ENCODE data around the gene CGREF1.

The CGREF1 gene

GRCh38 chr2:27071277-27071989, 47.5 kb downstream of the CGREF1 start, which contains the start of gene OST4:
Gene OST4, minus strand, starts transcription at chr2:27071654.
- Histone ChIP-seq H4K20me1 (ENCODE audit: insufficient read depth, low read length) (no peaks in the 10 kb centered on the region), H3K27ac (ENCODE audit: low read length) (peak within 1 kb of the TSS; percentile 61; the same call in 1 of the 2 replicates), H3K4me2 (ENCODE audit: low read depth, low read length) (peak within 1 kb of the TSS; percentile 94), H3K36me3 (replicated peaks; ENCODE audit: insufficient read depth, low read length) (no peaks in the 10 kb centered on the region), H3K9ac (ENCODE audit: low read length) (peak within 1 kb of the TSS; percentile 88), H3K27me3 (replicated peaks; ENCODE audit: insufficient read depth, low read length) (no peaks in the 10 kb centered on the region), H3K9me3 (replicated peaks; ENCODE audit: insufficient read depth, low read length) (no peaks in the 10 kb centered on the region), H3F3A (ENCODE audit: insufficient read depth, low read length) (peaks cover 14% of the 10 kb centered on the region), H2AFZ (ENCODE audit: low read length) (peak within 1 kb of the TSS; percentile 78), H3K4me1 (ENCODE audit: low read length) (peaks cover 42% of the 10 kb centered on the region), H3K79me2 (ENCODE audit: low read length) (peaks cover 33% of the 10 kb centered on the region), H3K4me3 (ENCODE audit: low read length) (peak within 1 kb of the TSS; percentile 100), H3K9me2 (replicated peaks; ENCODE audit: insufficient read depth, low read length) (no peaks in the 10 kb centered on the region)
- TF ChIP-seq EZH2phosphoT487 (IDR thresholded peaks at IDR 0.05; ENCODE audit: low read length) (no peak), EZH2 (optimal IDR thresholded peaks at IDR 0.05; ENCODE audit: low read depth, low read length) (no peak), CTCF (IDR thresholded peaks at IDR 0.05; ENCODE audit: low read length) (peak; percentile 8; the same call in 1 of the 2 replicates)
- DNase-seq: peak; percentile 94

- TF ChIP-seq EZH2 (optimal IDR thresholded peaks at IDR 0.05; ENCODE audit: low read depth, low read length) (no peak), CTCF (IDR thresholded peaks at IDR 0.05; ENCODE audit: low read length) (no peak), EZH2phosphoT487 (IDR thresholded peaks at IDR 0.05; ENCODE audit: low read length) (no peak)
- peaks cover 36% of the 10 kb centered on the region for H3K4me1 ChIP-seq (ENCODE audit: low read length)
- peak overlapping the region; percentile 78 for H2AFZ ChIP-seq (ENCODE audit: low read length)
- no peaks in the 10 kb centered on the region for H3K9me3 ChIP-seq (replicated peaks; ENCODE audit: insufficient read depth, low read length)
- no peaks in the 10 kb centered on the region for H3K9me2 ChIP-seq (replicated peaks; ENCODE audit: insufficient read depth, low read length)
- peak overlapping the region; percentile 100 for H3K4me3 ChIP-seq (ENCODE audit: low read length)
- H3K4me2 ChIP-seq (ENCODE audit: low read depth, low read length): peak overlapping the region; percentile 90
- H3K27ac ChIP-seq (ENCODE audit: low read length): peak overlapping the region; percentile 61; the same call in 1 of the 2 replicates
- peaks cover 11% of the 10 kb centered on the region for H3F3A ChIP-seq (ENCODE audit: insufficient read depth, low read length)
- peak overlapping the region; percentile 88 for H3K9ac ChIP-seq (ENCODE audit: low read length)
- no peaks in the 10 kb centered on the region for H4K20me1 ChIP-seq (ENCODE audit: insufficient read depth, low read length)
- H3K27me3 ChIP-seq (replicated peaks; ENCODE audit: insufficient read depth, low read length): no peaks in the 10 kb centered on the region
- peaks cover 33% of the 10 kb centered on the region for H3K79me2 ChIP-seq (ENCODE audit: low read length)
- no peak for DNase-seq
- no peaks in the 10 kb centered on the region for H3K36me3 ChIP-seq (replicated peaks; ENCODE audit: insufficient read depth, low read length)
Observed at GRCh38 chr2:27070653-27071276, 48.2 kb downstream of the CGREF1 start.

GRCh38 chr2:27069961-27070618, 48.8 kb downstream of the CGREF1 start:
- no peak overlapping the region for H3K27ac ChIP-seq (ENCODE audit: low read length)
- H3K4me2 ChIP-seq (ENCODE audit: low read depth, low read length): peak overlapping the region; percentile 90
- H3K4me3 ChIP-seq (ENCODE audit: low read length): peak overlapping the region; percentile 100
- no peaks in the 10 kb centered on the region for H3K9me3 ChIP-seq (replicated peaks; ENCODE audit: insufficient read depth, low read length)
- DNase-seq: no peak
- H2AFZ ChIP-seq (ENCODE audit: low read length): no peak overlapping the region
- H3K79me2 ChIP-seq (ENCODE audit: low read length): peaks cover 33% of the 10 kb centered on the region
- H3K36me3 ChIP-seq (replicated peaks; ENCODE audit: insufficient read depth, low read length): no peaks in the 10 kb centered on the region
- peak overlapping the region; percentile 88 for H3K9ac ChIP-seq (ENCODE audit: low read length)
- no peak for TF ChIP-seq EZH2phosphoT487 (IDR thresholded peaks at IDR 0.05; ENCODE audit: low read length)
- TF ChIP-seq CTCF (IDR thresholded peaks at IDR 0.05; ENCODE audit: low read length): no peak
- TF ChIP-seq EZH2 (optimal IDR thresholded peaks at IDR 0.05; ENCODE audit: low read depth, low read length): no peak
- H3K27me3 ChIP-seq (replicated peaks; ENCODE audit: insufficient read depth, low read length): no peaks in the 10 kb centered on the region
- H3K4me1 ChIP-seq (ENCODE audit: low read length): peaks cover 29% of the 10 kb centered on the region
- no peaks in the 10 kb centered on the region for H4K20me1 ChIP-seq (ENCODE audit: insufficient read depth, low read length)
- peaks cover 12% of the 10 kb centered on the region for H3F3A ChIP-seq (ENCODE audit: insufficient read depth, low read length)
- H3K9me2 ChIP-seq (replicated peaks; ENCODE audit: insufficient read depth, low read length): no peaks in the 10 kb centered on the region

All from MM.1S (cell line).